Large intestine (tissue), 3 donors: ENCODE data around the gene MED13L. TPM values are rescaled to one million over a fixed set of nuclear protein-coding genes. Genes with fewer than 3 reads are reported as not detected.

Source experiments
- DNase-seq, 2 donors: peaks; one replicate each; pipeline versions ENCODE4 v3.0.0 to v3.0.0-alpha.2; 2013
- H3K27ac ChIP-seq: one replicate; pipeline ENCODE4 v1.5.1; 2013; ENCODE audit warnings: low read length
- H3K27me3 ChIP-seq: 2 replicates; pipeline ENCODE4 v1.6.1; 2013; ENCODE audit warnings: low read length; ENCODE audit not compliant: control insufficient read depth, insufficient read depth
- H3K36me3 ChIP-seq: 2 replicates; pipeline ENCODE4 v1.6.1; 2013; ENCODE audit warnings: low read length; ENCODE audit not compliant: control insufficient read depth, insufficient read depth
- H3K4me1 ChIP-seq: one replicate; pipeline ENCODE4 v1.6.1; 2013; ENCODE audit warnings: low read length; ENCODE audit not compliant: control insufficient read depth, insufficient read depth
- H3K4me3 ChIP-seq: one replicate; pipeline ENCODE4 v1.5.1; 2013; ENCODE audit warnings: low read length
- H3K9me3 ChIP-seq: one replicate; pipeline ENCODE4 v1.6.1; 2013; ENCODE audit warnings: mild to moderate bottlenecking, low read depth, low read length, moderate library complexity; ENCODE audit not compliant: control insufficient read depth
- WGBS: methylation state at CpG from one replicate; pipeline ENCODE4 v1.1.5; 2013; ENCODE audit warnings: low lambda C conversion rate; ENCODE audit not compliant: insufficient coverage; 5-methylcytosine and 5-hydroxymethylcytosine counted together
- polyA plus RNA-seq: library from polyadenylated mRNA; unstranded; fragments of 120-200 nt; gene quantifications from one replicate; pipeline ENCODE4 v1.2.1, GENCODE V29; 2013

MED13L gene
- polyA plus RNA-seq, 1 donor, result 69.3 TPM

- no peaks in the 10 kb centered on the region for H3K36me3 ChIP-seq
- H3K27ac ChIP-seq, result no peak overlapping the region
- H3K4me1 ChIP-seq, result no peaks in the 10 kb centered on the region
- no peak overlapping the region for H3K4me3 ChIP-seq
- DNase-seq, result no peak
- H3K27me3 ChIP-seq, result no peaks in the 10 kb centered on the region
- WGBS, result 100% methylated on average over 1 of the region's 3 CpGs
- no peaks in the 10 kb centered on the region for H3K9me3 ChIP-seq
Observed at GRCh38 chr12:116145451-116145850, 132.0 kb downstream of the MED13L start.

- Histone ChIP-seq H3K27me3 (no peaks in the 10 kb centered on the region), H3K36me3 (no peaks in the 10 kb centered on the region), H3K27ac (no peak overlapping the region), H3K4me1 (no peaks in the 10 kb centered on the region), H3K4me3 (no peak overlapping the region), H3K9me3 (no peaks in the 10 kb centered on the region)
- WGBS, result 50% methylated on average over 1 of the region's 1 CpG
- DNase-seq, result no peak
Observed at GRCh38 chr12:116144384-116144783, 133.1 kb downstream of the MED13L start.

- Histone ChIP-seq H3K4me1 (no peaks in the 10 kb centered on the region), H3K27ac (no peak overlapping the region), H3K27me3 (no peaks in the 10 kb centered on the region), H3K9me3 (no peaks in the 10 kb centered on the region), H3K4me3 (no peak overlapping the region), H3K36me3 (no peaks in the 10 kb centered on the region)
- DNase-seq, result no peak
- WGBS, result no CpG with 5 or more reads among the region's 1 CpG
Observed at GRCh38 chr12:116143909-116144308, 133.6 kb downstream of the MED13L start.

GRCh38 chr12:116142936-116143898, 134.3 kb downstream of the MED13L start:
- no peaks in the 10 kb centered on the region for H3K4me1 ChIP-seq
- no peak for DNase-seq
- no peak overlapping the region for H3K27ac ChIP-seq

GRCh38 chr12:116141833-116142162, 135.7 kb downstream of the MED13L start:
- Histone ChIP-seq H3K4me3 (no peak overlapping the region), H3K36me3 (no peaks in the 10 kb centered on the region), H3K27ac (no peak overlapping the region), H3K9me3 (no peaks in the 10 kb centered on the region), H3K27me3 (no peaks in the 10 kb centered on the region), H3K4me1 (no peaks in the 10 kb centered on the region)
- no peak for DNase-seq
- WGBS, result 95% methylated on average over 2 of the region's 2 CpGs

More at GRCh38 chr12:116142936-116143898, 134.3 kb downstream of the MED13L start:
- Histone ChIP-seq H3K4me3 (no peak overlapping the region), H3K9me3 (no peaks in the 10 kb centered on the region), H3K36me3 (no peaks in the 10 kb centered on the region), H3K27me3 (no peaks in the 10 kb centered on the region)
- 79% methylated on average over 3 of the region's 9 CpGs for WGBS

GRCh38 chr12:116141110-116141832, 136.2 kb downstream of the MED13L start:
- Histone ChIP-seq H3K27me3 (no peaks in the 10 kb centered on the region), H3K36me3 (no peaks in the 10 kb centered on the region), H3K4me3 (no peak overlapping the region), H3K27ac (no peak overlapping the region), H3K4me1 (no peaks in the 10 kb centered on the region), H3K9me3 (no peaks in the 10 kb centered on the region)
- no peak for DNase-seq
- WGBS, result 100% methylated on average over 1 of the region's 4 CpGs

GRCh38 chr12:116140529-116140928, 137.0 kb downstream of the MED13L start:
- H3K4me3 ChIP-seq, result no peak overlapping the region
- H3K4me1 ChIP-seq, result no peaks in the 10 kb centered on the region
- DNase-seq, result no peak
- H3K27ac ChIP-seq, result no peak overlapping the region
- H3K36me3 ChIP-seq, result no peaks in the 10 kb centered on the region
- no peaks in the 10 kb centered on the region for H3K27me3 ChIP-seq
- WGBS, result 56% methylated on average over 1 of the region's 4 CpGs
- H3K9me3 ChIP-seq, result no peaks in the 10 kb centered on the region

- no peak overlapping the region for H3K4me3 ChIP-seq
- no peaks in the 10 kb centered on the region for H3K9me3 ChIP-seq
- no peak for DNase-seq
- H3K27me3 ChIP-seq, result no peaks in the 10 kb centered on the region
- no peaks in the 10 kb centered on the region for H3K36me3 ChIP-seq
- H3K27ac ChIP-seq, result no peak overlapping the region
- H3K4me1 ChIP-seq, result no peaks in the 10 kb centered on the region
Observed at GRCh38 chr12:116138781-116139180, 138.7 kb downstream of the MED13L start.

GRCh38 chr12:116138364-116138763, 139.1 kb downstream of the MED13L start:
- DNase-seq, result peak; percentile 16 to 26
- peaks cover 1% of the 10 kb centered on the region for H3K4me1 ChIP-seq
- H3K27ac ChIP-seq, result no peak overlapping the region
- no peaks in the 10 kb centered on the region for H3K36me3 ChIP-seq
- H3K9me3 ChIP-seq, result no peaks in the 10 kb centered on the region
- WGBS, result no CpG with 5 or more reads among the region's 2 CpGs
- no peaks in the 10 kb centered on the region for H3K27me3 ChIP-seq
- no peak overlapping the region for H3K4me3 ChIP-seq

- peaks cover 3% of the 10 kb centered on the region for H3K4me1 ChIP-seq
- H3K36me3 ChIP-seq, result no peaks in the 10 kb centered on the region
- 100% methylated on average over 1 of the region's 2 CpGs for WGBS
- H3K27me3 ChIP-seq, result no peaks in the 10 kb centered on the region
- no peak overlapping the region for H3K27ac ChIP-seq
- no peak for DNase-seq
- no peaks in the 10 kb centered on the region for H3K9me3 ChIP-seq
- H3K4me3 ChIP-seq, result no peak overlapping the region
Observed at GRCh38 chr12:116137318-116137717, 140.2 kb downstream of the MED13L start.
